Activated CD4-positive, alpha-beta T cell treated with anti-CD3 and anti-CD28 coated beads for 36 hours (primary cell): ENCODE results near the gene SMG9. TPM values are rescaled to one million over a fixed set of nuclear protein-coding genes. Genes with fewer than 3 reads are reported as not detected.

ENCODE experiments used
- ATAC-seq: fragments of 200-7000 bp; cut with Tn5 transposase; one replicate; pipeline ENCODE4 v1.10.0; 2021; ENCODE audit warnings: mild to moderate bottlenecking, moderate library complexity
- CTCF ChIA-PET: fragments of 350-600 bp; sonication (Branson Sonifier 250); formaldehyde crosslinking; loops from one replicate; lab custom pipeline; 2021; ENCODE audit warnings: antibody characterized with exemption; lab: Charles Lee
- POLR2A ChIA-PET: fragments of 350-600 bp; sonication (Branson Sonifier 250); formaldehyde crosslinking; loops from one replicate; lab custom pipeline; 2021; ENCODE audit warnings: antibody characterized with exemption, inconsistent platforms; lab: Charles Lee
- DNase-seq: peaks from one replicate; pipeline ENCODE4 v3.0.0-alpha.2; 2020
- H3K27ac Mint-ChIP-seq: one replicate; pipeline ENCODE4 v1.8.0; 2021; ENCODE audit warnings: mixed read lengths
- H3K27me3 Mint-ChIP-seq: one replicate; pipeline ENCODE4 v1.8.0; 2021; ENCODE audit warnings: mixed read lengths
- H3K36me3 Mint-ChIP-seq: one replicate; pipeline ENCODE4 v1.8.0; 2021; ENCODE audit warnings: low read depth, mixed read lengths
- H3K4me1 Mint-ChIP-seq: one replicate; pipeline ENCODE4 v1.8.0; 2021; ENCODE audit warnings: mixed read lengths
- H3K4me3 Mint-ChIP-seq: one replicate; pipeline ENCODE4 v1.8.0; 2021; ENCODE audit warnings: mild to moderate bottlenecking, moderate library complexity, mixed read lengths
- H3K9me3 Mint-ChIP-seq: one replicate; pipeline ENCODE4 v1.8.0; 2021; ENCODE audit warnings: low read depth, mixed read lengths
- intact Hi-C, 2 experiments: fragments of 100-400 bp; cut with DNase I in 1 of 2; cut with micrococcal nuclease in 1 of 2; formaldehyde crosslinking; loops; one replicate each; pipeline versions ENCODE4 v1.14.2 to v1.15.1; 2022 to 2024; cut with DNase I, micrococcal nuclease
- total RNA-seq, 2 experiments: library from RNA; stranded (reverse); gene quantifications; one replicate each; pipeline ENCODE4 v1.2.3, GENCODE V29; 2021

Gene SMG9
- total RNA-seq, 2 experiments from 2014 or later, result 64.4 to 65.2 TPM

DNA sequence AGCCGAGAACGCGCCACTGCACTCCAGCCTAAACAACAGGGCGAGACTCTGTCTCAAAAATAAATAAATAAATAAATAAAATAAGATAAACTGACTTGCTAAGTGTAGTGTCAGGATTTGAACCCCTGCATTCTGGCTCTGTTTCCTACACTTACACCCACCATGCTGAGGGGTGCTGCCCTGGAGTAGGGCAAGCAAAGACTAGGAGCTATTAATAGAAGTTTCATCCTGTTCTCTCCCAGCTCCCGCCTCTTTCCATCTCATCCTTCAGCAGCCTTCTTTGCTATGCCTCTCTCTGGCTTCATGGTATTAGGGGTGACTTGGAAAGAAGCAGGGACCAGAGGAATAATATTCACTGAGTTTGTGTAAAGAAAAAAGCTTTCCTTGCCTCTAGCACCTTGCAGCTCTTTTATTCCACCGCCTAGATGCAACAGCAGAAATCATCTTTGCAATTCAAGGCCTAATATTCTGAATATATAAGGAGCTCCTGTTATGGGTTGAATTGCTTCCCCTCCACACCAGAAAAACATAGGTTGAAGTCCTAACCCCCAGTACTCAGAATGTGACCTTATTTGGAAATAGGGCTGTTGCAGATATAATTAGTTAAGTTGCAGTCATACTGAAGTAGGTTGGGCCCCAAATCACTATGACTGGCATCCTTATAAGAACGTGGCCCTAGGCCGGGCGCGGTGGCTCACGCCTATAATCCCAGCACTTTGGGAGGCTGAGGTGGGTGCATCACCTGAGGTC is 76.1 kb downstream of the SMG9 start:
- H3K9me3 Mint-ChIP-seq, result no peaks in the 10 kb centered on the region
- no peak overlapping the region for H3K4me3 Mint-ChIP-seq
- CTCF ChIA-PET, result interaction anchor here (0.6 to 0.8 kb wide), 3 partner anchors 36 to 118 kb away, joined by 3 read pairs; no protein-coding TSS in a partner anchor
- POLR2A ChIA-PET, result interaction anchor here (0.6 kb wide), 1 partner anchor 1347 kb away, joined by 4 read pairs; no protein-coding TSS in a partner anchor
- no peaks in the 10 kb centered on the region for H3K27me3 Mint-ChIP-seq
- no peaks in the 10 kb centered on the region for H3K36me3 Mint-ChIP-seq
- peaks cover 15% of the 10 kb centered on the region for H3K4me1 Mint-ChIP-seq
- ATAC-seq (no peak), DNase-seq (no peak)
- no peak overlapping the region for H3K27ac Mint-ChIP-seq
- intact Hi-C loops, result no loop called here

Other genes starting within 250 kb of the SMG9 start
- gene ETHE1, start 227.8 kb downstream of the SMG9 start, total RNA-seq, result 10 to 100 TPM; 68.7 to 78.8 TPM
- gene ZNF575, start 221.8 kb downstream of the SMG9 start, total RNA-seq, result 1 to 10 TPM; 3.4 to 4.3 TPM
- gene XRCC1, start 179.4 kb downstream of the SMG9 start, total RNA-seq, result 10 to 100 TPM; 31.6 to 40.0 TPM
- gene PINLYP, start 179.2 kb downstream of the SMG9 start, total RNA-seq, result 1 to 10 TPM; 3.5 to 3.6 TPM
- gene IRGQ, start 158.8 kb downstream of the SMG9 start, total RNA-seq, result 10 to 100 TPM; 11.1 to 16.4 TPM
- 10 to 100 TPM; 11.6 to 14.3 TPM for gene ZNF576, start 158.4 kb downstream of the SMG9 start, total RNA-seq
- gene SRRM5, start 142.9 kb downstream of the SMG9 start, total RNA-seq, result under 1 TPM; 0.37 to 0.74 TPM
- gene ZNF428, start 135.3 kb downstream of the SMG9 start, total RNA-seq, result 10 to 100 TPM in 1 of 2 experiments, 1 to 10 TPM in 1; 9.0 to 10.1 TPM
- gene CADM4, start 115.1 kb downstream of the SMG9 start, total RNA-seq, result under 1 TPM; 0.53 to 0.61 TPM
- 10 to 100 TPM; 15.6 to 17.7 TPM for gene PLAUR, start 84.8 kb downstream of the SMG9 start, total RNA-seq
- gene IRGC, start 38.9 kb downstream of the SMG9 start, total RNA-seq, result not detected
- gene KCNN4, start 26.0 kb upstream of the SMG9 start, total RNA-seq, result 100 to 1,000 TPM; 103 to 110 TPM
- gene LYPD5, start 47.5 kb upstream of the SMG9 start, total RNA-seq, result 1 to 10 TPM in 1 of 2 experiments, under 1 TPM in 1; 0.86 to 1.2 TPM
- 1 to 10 TPM; 5.4 to 6.8 TPM for gene ZNF283, start 72.4 kb upstream of the SMG9 start, total RNA-seq
- gene ZNF404, start 129.0 kb upstream of the SMG9 start, total RNA-seq, result 1 to 10 TPM; 2.4 to 3.0 TPM
- gene ZNF45, start 180.3 kb upstream of the SMG9 start, total RNA-seq, result 10 to 100 TPM in 1 of 2 experiments, 1 to 10 TPM in 1; 9.6 to 12.1 TPM
- 1 to 10 TPM; 1.8 to 1.9 TPM for gene ZNF221, start 196.3 kb upstream of the SMG9 start, total RNA-seq
- gene ZNF155, start 229.2 kb upstream of the SMG9 start, total RNA-seq, result 1 to 10 TPM; 4.5 to 6.0 TPM
- gene ZNF230, start 248.0 kb upstream of the SMG9 start, total RNA-seq, result 1 to 10 TPM; 3.0 to 3.8 TPM